HG02610 (cell line): ENCODE measurements around the gene MCRS1.
"Not testable (repeated sequence)": the region's sequence is repeated elsewhere in the genome, so short reads cannot be mapped to it uniquely, and the experiment has no call there.

Experiments used
- ATAC-seq: cut with Tn5 transposase; IDR thresholded peaks from one replicate; pipeline ENCODE4 v1.9.1; 2021; ENCODE audit warnings: mild to moderate bottlenecking, moderate library complexity; ENCODE audit not compliant: unreplicated experiment

Gene MCRS1

DNA sequence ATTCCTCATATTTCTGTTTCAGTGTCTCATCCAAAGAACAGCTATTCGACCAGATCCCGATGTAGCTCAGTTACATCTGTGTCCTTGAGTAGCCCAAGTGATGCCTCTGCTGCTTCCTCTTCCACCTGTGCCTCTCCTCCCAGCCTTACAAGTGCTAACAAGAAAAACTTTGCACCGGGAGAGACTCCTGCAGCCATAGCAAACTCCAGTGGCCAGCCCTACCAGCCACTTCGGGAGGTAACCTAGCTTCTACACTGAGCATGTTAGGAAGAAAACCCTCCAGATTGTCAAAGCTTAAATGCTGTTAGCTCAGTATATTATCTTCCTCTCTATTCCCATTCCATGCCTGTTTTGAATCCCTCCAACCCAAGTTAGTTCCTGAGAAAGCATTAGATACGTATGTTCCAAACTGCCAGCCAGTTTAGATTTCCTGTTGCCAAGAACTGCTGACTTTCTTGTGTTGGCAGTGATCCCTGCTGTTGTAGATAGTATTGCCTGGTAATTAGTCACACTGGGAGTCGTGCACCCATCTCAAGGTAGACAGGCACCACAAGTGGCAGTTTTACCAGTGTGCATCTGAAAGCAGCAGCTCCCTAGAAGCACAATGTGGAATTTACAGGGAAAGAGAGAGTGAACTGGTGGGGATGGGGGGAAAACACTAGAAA is 43.1 kb downstream of the MCRS1 start:
- ATAC-seq = no peak

DNA sequence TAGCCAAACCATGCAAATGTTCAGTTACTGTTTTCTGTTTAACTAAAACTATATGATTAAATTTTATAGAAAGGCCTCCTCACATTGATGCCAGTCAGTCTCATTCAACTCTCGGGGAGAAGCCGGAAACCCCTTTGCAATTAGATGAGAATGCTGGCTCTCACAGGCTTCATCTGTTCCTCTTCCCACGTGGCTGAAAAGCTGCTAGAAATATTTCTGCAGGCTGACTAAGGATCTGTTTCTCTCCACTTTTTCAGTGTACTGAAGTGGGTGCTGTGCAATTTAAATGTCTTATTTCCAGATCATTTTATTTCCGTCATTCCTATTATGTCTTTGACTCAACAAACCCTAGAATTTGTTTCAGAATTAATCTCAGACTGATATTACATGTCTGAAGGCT is 46.6 kb downstream of the MCRS1 start:
- no peak for ATAC-seq

DNA sequence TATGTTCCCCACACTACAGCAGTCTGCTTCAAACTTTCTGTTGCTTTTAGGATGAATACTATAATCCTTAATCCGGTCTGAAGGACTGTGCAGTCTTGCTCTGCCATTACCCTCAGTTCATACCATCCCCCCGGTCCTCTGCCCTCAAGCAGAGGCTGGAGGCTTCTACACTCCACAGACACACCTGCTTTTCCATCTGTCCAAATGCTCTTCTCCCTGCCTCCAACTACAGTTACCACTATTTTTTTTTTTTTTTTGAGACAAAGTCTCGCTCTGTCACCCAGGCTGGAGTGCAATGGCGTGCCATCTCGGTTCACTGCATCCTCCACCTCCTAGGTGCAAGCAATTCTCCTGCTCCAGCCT is 48.4 kb downstream of the MCRS1 start:
- ATAC-seq = no peak

DNA sequence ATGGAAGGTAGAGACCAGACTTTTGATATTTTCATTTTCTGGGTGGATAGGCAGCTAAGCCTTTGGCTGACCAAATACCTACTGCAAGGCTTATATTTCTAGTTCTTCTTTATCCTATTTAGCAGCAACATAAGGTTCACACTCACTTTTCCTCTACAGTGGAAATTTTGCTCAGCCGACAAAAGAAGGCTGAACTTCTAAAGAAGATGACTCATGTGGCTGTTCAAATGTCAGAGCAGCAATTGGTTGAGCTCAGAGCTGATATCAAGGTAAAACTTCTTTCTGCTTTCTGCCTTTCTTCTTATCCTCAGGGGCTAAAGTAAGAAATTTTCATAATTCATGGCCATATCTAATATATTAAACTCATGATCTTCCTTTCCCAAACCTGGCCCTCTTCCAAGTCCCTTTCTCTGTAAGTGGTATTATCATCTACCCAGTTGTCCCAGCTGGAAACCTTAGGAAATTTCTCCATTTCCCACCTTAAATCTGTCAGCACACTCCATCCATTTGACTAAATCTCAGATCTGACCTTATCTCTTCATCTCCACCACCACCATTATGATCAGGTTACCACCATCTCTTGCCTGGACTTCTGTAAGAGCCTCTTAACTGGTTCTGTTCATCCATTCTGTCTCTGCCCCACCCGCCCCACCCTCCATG is 48.9 kb downstream of the MCRS1 start:
- ATAC-seq = no peak

DNA sequence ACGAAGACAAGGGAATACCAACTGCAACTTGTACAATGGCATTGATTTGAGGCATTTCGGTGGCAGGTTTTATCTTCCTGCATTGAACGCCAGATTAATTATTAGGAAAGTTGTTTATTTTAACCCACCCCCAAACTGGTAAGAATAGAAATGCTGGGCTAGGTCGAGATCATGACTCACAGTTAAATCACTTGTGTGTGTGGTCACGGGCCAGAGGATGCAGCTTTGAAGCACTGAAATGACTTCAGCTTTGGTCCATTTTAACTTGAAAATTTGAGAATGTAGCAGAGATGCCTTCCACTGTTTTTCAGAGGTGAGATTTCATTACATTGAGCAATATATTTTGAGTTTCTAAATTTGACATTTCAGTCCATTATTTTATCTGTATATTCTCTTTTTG is 52.7 kb downstream of the MCRS1 start:
- ATAC-seq = no peak

DNA sequence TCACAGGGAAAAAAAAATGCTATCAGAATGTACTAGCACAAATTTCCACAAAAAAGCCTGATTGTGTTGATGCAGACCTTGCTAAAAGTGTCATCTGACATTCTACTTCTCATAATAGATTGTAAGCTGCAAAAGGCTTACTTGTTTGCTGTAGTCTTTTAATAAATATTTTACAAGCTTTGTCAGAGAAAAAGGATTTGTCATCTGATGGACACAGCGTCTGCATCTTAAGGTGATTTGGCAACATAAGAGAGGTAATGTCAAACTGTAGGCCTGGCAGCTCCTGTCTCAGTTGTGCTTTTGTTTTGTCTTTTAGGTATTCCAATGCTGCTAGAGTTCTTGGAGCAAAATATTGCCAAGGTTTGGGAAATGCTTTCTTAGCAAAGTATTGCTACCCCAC is 55.4 kb downstream of the MCRS1 start:
- no peak for ATAC-seq

DNA sequence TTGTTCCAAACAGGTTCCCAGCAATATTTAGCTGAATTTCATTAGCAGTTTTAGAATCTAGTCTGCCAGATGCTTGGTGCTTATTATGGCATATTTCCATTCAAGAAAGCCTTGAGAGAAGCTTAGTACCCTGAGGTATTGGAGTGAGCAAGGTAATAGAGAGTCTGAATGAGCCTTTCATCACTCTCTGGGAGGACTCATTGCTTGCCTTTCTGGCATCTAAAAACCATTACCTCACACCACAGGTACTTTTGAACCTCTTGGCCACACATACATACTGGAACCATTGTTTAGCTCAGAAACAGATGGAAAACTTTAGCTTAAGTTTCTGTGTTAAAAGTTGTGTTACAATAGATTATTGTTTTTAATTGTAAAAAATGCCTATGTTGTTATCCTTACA is 56.5 kb downstream of the MCRS1 start:
- ATAC-seq = no peak

DNA sequence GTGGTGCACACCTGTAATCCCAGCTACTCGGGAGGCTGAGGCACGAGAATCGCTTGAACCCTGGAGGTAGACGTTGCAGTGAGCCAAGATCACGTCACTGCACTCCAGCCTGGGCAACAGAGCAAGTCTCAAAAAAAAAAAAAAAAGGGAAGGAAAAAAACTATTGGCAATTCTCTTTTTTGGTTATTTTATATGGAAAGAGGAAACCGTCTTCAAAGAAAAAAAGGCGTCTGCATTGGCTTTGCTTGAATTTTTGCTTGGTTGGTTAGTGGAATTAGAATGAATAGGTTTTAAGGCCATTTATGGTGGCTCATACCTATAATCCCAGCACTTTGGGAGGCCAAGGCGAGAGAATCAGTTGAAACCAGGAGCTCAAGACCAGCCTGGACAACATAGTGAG is 58.3 kb downstream of the MCRS1 start:
- ATAC-seq = not testable (repeated sequence)
